Stimulated activated CD8-positive, alpha-beta memory T cell treated with anti-CD3 and anti-CD28 coated beads, Interleukin-7, amount 100 ng/mL, for 48 hours (primary cell): ENCODE results near the gene C1QTNF1.

ENCODE experiments used
- DNase-seq, 2 donors: peaks; one replicate each; pipeline ENCODE4 v3.0.0-alpha.2; 2020; ENCODE audit warnings: low read depth in 1 of 2; ENCODE audit errors: extremely low read depth in 1 of 2

Gene C1QTNF1

DNA sequence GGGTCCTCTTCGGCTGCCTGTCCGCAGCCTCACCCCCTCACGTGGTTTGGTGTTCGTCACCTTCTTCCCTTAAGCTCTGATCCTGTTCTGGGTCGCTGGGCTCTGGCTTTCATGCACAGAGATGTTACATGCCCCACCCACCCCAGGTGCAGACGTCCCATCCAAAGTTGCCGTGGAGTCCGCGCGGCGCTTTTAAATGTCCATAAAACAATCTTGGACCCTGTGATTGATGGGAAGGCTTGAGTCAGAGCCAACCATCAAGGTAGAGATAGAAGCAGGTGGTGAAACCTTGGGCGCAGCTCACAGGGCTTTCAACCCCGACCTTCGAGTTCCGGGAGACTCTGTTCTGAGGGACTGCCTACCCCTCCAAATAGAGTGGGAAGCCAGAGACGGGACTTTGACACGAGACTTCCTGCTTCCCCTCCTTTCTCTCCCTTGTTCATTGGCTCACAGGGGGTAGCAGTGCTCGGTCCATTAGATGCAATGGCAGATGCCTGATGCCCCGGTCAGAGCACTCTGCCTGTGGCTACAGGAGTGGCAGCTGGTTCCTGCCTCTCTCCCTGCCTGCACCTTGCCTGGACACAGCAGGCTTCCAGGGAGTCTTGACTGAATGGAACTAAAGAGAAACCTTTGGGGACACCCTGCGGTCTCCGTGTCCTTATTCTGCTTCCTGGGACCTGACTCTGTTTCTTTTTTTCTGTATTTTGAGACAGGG is 54.7 kb downstream of the C1QTNF1 start:
- no peak for DNase-seq

DNA sequence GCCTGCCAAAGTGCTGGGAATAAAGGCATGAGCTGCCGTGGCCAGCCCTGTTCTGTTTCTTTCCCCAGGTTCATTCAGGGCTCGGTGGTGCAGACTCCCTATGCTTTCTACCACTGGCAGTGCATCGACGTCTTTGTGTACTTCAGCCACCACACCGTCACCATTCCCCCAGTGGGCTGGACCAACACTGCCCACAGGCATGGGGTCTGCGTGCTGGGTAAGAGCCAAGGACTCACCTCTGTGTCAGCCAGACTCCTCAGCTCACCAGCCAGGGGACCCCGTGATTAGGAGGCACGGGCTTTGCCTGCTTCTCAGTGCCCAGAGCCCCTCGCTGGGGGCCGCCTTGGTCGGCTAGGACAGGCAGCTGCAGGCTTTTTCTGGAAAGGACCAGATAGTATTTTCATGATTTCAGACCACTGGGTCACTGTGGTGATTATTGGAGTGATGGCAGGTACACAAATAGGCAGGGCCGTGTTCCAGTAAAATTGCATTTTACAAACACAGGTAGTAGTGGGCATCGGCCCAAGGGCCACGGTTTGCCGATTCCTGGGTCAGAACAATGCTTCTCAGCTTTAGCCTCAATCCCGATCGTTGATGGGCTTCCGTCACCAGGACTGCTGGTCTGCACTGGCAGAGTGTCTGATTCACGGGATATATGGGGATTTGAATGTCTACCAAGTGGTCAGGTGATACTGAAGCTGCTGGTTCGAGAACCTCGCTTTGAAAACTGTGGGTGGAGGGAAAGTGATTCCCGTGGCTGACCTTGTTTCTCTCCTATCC is 55.6 kb downstream of the C1QTNF1 start:
- no peak for DNase-seq

DNA sequence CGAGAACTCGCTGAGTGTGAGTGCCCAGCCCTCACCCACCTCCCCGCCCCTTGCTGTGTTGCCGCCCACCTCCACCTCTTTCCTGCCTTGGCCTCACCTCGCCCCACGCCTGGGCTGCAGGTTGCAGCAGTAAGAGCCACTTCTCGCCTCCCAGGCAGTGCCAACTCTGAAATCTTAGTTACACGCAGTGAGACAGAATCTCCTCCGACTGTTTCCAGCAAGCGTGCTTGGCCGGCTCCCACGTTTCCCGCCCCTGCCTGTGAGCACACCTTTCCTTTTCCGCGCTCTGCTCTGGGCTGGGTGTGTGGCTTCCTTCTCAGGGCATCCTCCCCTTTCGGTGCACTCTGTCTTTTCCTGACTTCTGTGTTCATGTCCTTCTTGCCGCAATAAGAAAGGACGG is 56.4 kb downstream of the C1QTNF1 start:
- DNase-seq: no peak

DNA sequence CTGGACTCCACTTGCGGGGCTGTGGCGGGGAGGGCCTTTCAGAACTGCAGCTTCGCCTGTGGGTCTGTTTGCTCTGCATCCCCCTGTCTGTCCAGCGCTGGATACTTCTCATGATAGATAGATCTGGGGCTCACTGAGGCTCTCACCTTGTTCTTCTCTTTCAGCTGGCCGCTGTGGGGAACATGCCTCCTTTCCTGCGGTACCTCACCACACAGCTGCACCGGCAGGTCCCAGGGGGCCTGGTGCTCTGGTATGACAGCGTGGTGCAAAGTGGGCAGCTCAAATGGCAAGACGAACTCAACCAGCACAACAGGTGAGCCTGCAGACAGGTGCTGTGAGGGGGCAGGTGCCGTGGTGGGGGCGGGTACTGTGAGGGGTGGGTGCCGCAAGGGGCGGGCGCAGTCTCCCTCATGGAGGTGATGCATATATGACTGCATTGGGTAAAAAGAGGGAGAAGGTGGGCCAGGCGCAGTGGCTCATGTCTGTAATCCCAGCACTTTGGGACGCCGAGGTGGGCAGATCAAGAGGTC is 56.9 kb downstream of the C1QTNF1 start:
- no peak for DNase-seq

DNA sequence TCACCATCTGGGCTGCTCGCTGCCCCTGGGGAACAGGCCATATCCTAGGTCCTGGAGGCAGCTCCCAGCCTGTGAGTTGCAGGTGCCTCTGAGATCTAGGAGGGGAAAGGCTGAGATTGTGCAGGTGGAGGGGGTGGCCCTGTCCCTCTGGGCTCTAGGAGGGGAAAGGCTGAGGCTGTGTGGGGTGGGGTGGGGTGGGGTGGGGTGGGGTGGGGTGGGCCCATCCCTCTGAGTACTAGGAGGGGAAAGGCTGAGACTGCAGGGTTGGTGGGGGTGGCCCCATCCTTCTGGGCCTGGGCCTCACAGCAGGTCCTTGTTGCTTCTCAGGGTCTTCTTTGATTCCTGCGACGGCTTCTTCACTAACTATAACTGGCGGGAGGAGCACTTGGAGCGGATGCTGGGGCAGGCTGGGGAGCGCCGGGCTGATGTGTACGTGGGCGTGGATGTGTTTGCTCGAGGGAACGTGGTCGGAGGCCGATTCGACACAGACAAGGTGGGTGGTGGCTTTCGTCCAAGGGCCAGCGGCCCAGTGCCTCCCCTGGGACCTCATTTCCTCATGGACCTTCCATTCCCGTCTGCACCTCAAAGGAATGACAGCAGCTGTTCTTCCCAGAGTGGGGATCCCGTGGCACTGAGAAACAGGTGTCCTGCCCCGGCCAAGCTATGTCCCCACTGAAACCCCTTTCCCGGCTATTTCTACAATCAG is 57.8 kb downstream of the C1QTNF1 start:
- DNase-seq: no peak

DNA sequence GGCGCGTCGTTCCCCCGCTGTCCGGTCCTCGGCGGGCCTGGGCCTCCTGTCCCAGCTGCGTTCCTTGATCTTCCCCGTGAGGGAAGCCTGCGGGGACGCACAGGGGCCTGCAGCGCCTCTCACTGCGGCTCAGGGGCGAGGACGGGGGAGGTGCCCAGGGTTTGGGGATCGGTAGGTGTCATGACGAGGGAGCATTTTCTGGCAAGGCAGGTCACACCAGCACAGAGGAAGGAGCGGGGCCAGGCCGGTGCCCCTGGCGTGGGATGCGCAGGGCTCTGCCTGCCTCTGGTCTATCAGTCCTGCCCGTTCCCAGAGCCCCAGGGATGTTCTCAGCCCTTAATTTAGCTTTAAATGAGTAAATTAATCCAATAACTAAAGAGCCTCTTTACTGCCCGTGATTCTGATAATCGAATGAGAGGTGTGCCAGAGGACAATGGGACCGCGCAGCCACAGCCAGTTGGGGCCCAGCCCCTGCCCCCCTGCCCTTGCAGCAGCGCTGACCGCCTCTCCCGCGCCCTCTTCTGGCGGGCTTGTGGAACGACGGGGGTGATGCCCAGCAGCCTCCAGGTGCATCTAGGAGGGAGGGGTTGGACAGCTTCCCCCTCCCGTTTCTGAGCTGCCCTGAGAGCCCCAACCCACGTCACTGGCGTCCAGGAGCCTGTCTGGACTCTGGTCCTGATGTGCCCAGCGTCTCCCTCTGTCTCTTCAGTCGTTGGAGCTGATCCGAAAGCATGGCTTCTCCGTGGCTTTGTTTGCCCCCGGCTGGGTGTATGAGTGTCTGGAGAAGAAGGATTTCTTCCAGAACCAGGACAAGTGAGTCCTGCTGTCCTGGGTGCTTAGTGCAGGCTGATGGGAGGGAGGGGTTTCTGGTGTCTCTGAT is 58.6 kb downstream of the C1QTNF1 start:
- DNase-seq: peak in 1 of 2 donors; percentile 9

DNA sequence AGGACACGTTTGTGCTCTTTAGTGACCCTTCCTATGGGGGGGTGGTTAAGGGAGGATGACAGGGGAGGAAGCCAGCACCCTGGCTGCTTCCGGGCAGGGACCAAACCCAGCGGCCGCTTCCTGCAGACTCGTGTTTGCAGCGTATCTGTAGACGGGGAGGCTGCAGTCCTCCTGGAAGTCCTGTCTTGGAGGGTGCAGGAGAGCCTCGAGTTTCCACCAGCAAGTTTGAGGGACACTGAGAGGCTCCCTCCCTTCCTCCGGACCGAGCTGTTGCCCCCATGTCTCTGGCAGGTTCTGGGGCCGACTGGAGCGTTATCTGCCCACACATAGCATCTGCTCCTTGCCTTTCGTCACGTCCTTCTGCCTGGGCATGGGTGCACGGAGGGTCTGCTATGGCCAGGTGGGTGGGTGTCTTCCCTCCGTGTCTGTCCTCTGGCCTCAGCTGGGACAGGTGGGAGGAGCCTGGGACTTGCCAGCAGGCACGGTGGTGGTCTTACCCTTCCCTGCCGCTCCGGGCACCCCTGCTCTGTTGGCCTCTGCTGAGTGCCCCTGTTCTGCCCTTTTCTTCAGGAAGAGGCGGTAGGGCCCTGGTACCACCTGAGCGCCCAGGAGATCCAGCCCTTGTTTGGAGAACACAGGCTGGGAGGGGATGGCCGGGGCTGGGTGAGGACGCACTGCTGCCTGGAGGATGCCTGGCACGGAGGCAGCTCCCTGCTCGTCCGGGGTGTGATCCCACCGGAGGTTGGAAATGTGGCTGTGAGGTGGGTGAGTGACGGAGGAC is 59.4 kb downstream of the C1QTNF1 start:
- no peak for DNase-seq

DNA sequence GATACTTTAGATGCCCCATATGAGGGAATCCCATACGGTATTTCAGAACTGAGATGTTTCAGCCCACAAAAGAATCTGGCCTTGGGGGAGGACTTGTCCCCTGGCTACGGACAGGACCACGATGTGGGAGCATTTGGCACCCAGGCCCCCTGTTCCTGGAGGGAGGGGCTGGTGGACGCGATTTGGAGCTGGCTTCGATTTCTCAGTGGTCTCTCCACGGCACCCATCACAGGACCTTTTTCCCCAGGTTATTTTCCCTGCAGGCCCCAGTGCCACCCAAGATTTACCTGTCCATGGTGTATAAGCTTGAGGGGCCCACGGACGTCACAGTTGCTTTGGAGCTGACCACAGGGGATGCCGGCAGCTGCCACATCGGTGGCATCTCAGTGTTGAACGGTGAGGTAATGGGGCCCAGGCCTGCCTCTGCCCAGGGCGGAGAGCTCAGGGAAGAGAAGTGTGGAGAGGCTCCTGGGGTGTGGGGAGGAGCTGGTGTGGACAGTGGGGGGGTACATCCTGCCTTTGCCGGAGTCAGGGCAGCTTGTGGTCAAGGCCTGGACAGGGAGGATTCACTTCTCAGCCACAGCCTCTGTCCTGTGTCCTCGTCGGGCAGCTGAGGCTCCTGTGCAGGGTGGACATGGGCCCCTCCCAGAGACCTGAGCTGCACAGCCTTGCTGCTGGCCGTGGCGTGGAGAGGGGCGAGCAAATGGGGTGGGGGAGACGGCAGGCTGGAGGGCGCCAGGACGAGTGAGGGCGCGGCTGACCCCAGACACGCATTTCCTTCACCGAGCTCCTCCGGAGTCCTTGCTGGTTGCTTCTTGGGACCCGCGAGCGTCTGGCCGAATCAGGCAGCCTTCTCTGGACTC is 60.6 kb downstream of the C1QTNF1 start:
- DNase-seq: no peak

DNA sequence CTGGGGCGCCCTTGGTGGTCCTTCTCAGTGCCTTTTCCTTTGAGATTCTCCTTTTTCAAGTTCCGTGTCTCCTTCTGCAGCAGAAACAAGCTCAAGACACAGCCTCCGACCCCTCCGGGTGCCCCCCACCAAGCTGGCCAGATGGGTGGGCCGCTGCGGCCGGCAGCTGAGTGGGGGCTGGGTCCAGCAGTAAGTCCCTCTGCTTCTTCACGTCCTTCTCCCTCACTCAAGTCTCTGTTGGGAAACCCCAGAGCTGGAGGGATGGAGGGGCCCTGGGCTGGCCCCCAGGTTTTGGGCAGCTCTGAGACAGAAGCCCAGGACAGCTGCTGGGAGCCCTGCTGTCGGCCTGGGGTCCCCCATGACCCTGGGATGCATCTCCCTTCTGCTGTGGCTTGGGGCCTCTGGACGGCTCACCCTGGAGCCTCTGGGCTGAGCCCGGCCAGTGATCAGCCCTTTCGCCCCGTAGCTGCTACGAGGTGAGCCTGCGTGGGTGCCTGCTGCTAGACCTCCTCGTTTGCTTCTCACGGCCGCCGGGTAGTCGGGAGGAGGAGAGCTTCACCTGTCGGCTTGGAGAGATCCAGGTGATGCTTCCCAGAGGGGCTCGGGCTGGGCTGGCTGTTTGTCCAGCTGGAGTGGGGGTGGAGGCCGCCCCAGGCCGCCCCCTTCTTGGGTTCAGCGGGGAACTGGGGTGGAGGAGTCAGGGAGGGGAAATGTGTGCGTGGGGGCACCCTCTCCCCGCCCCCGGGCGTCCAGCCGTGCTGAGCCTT is 61.4 kb downstream of the C1QTNF1 start:
- no peak for DNase-seq

DNA sequence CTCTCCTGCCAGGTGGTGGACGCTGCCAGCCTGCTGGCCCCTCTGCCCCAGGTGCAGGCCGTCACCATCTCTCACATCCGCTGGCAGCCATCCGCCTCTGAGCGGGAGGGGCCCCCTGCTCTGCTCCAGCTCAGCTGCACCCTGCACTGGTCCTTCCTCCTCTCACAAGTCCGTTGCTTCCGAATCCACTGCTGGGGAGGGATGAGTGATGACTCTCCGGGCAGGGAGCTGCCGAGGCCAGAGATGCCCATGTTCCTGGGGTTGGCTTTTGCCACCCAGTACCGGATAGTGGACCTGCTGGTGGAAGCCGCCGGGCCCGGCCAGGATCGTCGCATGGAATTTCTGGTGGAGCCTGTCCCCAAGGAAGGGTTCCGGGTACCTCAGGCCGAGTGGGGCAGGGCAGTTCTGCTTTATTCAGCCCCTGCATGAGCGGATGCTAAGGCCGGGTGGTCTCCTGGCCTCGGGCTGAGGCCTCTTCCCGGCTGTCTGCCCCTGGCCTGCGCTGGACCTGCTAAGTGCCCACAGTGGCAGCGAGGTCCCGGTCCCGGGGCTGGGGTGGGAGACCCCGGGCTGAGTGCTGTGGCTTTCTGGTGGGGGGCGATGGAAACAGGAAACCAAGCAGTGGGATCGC is 62.1 kb downstream of the C1QTNF1 start:
- no peak for DNase-seq

DNA sequence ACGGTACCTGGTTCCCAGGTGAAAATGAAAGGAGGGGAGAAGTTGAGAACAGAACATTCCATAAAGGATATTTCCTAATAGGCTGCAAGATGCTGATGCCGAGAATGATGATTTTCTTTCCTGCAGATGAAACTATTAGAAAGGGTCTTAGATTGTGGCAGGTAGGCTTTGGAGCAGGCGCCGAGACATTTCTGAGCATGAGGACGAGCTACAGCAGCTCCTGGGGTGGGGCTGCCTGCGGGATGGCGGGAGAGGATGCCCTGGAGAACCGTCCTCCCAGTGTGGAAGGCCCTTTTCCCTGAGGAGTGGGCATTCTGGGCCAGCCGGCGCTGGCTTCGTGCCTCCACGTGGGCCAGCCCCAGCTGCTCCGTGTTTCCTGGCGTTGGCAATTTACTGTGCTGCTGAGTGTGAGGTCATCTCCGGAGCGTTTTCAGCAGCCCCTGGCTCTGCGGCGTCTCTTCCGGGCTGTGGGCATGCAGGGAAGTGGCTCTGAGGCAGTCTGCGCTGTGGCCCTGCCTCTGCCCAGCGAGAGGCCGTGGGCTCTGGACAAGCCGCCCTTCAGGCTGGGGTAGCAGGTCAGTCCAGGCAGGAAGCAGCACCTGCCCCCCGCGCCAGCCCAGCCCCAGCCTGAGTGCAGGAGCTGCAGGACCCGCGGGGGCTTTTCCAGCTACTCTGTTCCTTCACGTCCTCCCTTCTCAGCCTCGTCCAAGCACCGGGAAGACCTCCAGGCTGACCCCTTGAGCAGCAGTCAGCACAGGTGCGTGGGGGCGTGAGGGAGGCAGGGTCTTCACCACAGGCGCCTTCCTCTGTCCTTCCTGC is 62.8 kb downstream of the C1QTNF1 start:
- no peak for DNase-seq

DNA sequence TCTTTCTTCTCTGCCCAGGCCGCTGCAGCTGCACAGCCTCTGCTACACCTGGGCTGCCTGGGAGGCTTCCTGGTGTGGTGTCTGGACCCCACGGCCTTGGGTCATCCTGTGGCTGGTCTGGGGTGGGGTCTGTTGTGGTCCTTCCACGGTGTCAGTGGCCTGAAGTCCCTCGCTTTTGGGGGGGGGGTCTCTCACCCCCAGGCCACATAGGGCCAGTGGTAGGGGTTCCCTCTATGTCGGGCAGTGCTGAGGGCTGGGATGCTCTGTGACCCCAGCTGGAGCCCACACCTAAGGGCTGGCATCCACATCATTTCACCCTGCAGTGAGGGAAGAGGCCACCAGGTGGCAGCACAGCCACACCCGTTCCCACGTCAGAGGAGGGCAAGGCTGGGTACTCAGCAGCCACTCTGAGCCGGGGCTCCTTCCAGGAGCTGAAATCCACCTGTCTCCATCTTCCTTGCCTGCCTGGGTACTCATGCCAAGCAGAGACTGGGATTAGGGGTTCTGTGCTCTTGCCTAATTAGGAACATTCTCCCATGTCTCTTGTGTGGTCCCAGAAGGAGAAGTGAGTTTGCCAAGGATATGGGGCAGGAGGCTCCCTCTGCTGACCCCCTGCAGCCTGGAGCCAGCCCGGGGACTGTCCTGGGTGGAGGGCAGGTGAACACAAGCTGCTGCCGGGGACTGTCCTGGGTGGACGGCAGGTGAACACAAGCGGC is 63.6 kb downstream of the C1QTNF1 start:
- DNase-seq: peak; percentile 17 to 46

DNA sequence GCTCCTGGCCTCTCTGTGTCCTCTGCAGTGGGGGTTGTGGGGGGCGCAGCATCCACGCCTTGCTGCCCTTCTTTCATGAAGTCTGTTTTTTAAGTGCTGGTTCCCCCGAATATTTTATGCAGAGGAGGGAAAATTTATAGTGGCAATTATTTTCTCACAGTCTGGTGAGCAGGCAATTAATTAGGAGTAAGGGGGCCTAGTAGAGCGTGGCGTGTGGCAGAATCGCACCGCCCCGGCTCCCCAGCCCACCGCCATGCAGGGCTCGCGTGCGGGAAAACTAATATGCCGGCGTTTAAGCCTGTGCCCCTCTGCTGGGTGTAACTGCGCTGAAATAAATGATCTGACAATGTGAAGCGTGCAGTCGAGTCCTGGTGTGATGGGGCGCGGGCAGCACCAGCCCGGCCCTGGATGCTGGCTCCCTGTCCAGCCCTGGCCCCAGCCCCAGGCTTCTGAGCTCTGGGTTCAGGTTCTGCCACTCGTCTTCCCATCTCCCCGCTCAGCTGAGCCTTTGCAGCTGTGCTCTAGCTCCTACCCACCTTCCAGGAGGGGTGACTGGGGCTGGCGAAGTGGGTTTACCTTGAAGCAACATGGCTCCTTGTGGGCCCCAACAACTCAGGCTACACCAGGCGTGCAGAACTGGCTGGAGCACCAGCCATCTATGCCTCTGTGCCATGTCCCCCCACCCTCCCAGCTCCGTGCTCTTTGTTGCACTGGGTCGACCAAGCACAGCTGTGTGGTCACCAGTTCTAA is 64.5 kb downstream of the C1QTNF1 start:
- no peak for DNase-seq

DNA sequence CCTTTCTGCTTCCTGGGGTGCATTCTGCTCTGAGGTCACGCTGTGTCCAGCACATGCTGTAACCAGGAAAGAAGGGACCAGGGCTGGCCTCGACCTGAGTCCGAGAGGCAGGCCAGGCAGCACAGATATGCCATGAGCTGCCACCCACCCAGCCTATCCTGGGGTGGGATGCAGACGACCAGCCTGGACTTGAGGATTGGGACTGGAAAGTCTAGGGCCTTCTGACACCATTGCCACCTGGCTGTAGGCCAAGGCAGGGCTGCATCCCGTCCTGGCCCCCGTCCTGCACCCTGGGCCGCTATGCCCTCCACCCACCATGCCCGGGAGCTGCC is 65.0 kb downstream of the C1QTNF1 start:
- DNase-seq: no peak

DNA sequence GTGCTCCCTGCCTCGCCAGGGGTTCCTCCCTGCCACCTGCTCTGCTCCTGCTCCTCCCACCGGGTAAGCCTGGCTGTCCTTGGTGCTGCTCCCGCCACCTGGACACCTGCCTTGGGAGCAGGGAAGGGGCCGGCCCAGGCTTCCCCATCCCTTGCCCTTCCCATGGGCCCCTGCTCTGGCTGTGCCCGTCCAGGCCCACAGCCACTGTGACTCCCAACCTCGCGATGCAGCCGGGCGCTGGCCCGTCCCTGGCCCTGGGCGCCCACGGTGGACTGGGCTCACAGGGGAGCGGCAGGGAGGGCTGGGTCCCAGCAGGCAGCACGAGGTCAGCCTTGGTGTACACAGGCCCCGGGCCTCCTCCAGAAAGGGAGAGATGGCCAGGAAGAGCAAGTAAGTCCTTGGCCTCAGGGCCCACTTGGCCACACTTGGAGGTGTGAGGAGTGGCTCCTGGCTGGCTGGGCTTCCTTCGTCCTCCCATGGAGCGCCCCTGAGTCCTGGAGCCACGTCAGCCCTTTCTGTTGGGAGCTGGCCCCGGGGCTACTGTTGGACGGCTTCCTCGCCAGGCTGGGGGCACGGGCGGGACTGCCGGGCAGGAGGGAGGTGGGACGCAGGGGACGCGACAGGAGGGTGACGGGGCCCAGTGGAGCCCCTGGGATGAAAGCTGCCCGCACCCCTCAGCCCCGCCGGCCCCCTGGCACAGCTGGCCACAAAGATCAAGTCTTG is 65.9 kb downstream of the C1QTNF1 start:
- no peak for DNase-seq
